ENCODE data around the gene FGB. TPM values are rescaled to one million over a fixed set of nuclear protein-coding genes. Genes with fewer than 3 reads are reported as not detected.

Gene FGB
- total and polyA plus RNA-seq, 12 donors = 1.2 TPM; not detected in 11

DNA sequence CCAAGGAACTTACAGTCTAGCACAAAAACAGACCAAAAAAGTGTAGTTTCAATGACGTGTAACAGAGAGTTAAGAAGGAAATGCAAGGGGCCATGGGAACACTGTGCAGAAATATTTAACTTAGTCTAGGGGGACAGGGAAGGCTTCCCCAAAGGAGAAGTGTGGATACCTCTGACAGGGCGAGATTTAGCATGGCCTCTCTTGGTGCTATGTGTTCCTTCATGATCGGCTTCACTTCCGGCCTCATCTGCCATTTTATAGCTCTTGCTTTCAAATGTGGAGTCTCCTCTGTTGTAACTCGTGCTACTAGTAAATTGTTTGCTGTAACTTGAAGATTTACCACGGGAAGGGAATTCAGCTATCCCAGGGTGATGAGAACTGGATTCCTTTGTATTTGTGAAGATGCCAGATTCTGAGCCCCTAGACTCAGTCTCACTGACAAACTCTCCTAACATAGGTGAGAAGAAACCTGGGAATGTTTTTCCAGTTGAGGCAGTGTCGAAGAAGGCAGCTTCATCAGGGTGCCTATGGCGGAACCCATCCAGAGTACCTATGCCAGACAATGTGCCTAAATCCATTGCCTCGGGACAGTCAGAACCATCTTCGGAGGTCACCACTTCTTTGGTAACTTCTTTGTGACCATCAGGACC is 22.7 kb downstream of the FGB start:
- no peaks in the 10 kb centered on the region for H3K9me3 ChIP-seq
- no peak for DNase-seq
- H3K4me3 ChIP-seq = no peak overlapping the region
- WGBS, 2 donors = 80 to 86% methylated on average over 10 of the region's 10 CpGs
- intact Hi-C loops (cut with DNase I) = loop anchor here in 1 of 10 donors (2.0 kb wide), 1 partner anchor 15 kb away; no protein-coding TSS in a partner anchor
- no peak for ATAC-seq
- H3K36me3 ChIP-seq = no peaks in the 10 kb centered on the region
- peaks cover 0 to 18% (median 3%) of the 10 kb centered on the region in 7 donors for H3K27me3 ChIP-seq
- TF ChIP-seq, protein P1, sequence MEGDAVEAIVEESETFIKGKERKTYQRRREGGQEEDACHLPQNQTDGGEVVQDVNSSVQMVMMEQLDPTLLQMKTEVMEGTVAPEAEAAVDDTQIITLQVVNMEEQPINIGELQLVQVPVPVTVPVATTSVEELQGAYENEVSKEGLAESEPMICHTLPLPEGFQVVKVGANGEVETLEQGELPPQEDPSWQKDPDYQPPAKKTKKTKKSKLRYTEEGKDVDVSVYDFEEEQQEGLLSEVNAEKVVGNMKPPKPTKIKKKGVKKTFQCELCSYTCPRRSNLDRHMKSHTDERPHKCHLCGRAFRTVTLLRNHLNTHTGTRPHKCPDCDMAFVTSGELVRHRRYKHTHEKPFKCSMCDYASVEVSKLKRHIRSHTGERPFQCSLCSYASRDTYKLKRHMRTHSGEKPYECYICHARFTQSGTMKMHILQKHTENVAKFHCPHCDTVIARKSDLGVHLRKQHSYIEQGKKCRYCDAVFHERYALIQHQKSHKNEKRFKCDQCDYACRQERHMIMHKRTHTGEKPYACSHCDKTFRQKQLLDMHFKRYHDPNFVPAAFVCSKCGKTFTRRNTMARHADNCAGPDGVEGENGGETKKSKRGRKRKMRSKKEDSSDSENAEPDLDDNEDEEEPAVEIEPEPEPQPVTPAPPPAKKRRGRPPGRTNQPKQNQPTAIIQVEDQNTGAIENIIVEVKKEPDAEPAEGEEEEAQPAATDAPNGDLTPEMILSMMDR (IDR thresholded peaks at IDR 0.05) = no peak
- no peak overlapping the region for H3K27ac ChIP-seq
- H3K4me1 ChIP-seq = no peaks in the 10 kb centered on the region

DNA sequence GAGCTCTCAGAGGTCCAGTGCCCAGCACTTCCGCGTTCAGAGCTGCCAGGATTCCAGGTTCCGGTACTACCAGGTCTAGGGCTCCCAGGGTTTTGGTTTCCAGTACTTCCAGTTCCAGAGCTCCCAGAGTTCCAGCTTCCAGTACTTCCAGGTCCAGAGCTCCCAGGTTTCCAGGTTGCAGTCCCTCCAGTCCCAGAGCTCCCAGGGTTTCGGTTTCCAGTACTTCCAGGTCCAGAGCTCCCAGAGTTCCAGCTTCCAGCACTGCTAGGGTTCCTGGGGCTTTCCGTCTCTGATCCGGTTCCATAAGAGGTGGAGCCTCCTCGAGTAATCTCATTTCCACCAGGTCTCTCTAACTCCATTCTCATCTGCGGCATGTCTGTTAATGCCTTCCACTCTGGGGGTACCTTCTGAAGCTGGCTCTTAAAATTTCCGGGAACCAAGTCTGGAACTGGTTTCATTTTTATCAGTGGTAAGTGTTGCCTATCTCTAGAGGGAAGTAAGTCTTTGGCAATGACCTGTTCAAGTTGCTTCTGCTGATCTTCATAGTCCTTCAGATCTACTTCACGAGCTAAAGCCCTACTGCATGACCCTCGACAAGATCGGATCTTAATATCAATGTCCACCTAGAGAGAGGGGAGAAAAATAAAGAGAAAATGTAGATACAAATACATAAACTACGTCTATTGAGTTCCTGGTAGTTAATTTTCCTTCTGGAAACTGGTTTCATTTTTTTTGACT is 23.7 kb downstream of the FGB start:
- no peak overlapping the region for H3K4me3 ChIP-seq
- TF ChIP-seq, protein P1 (IDR thresholded peaks at IDR 0.05) = no peak
- H3K36me3 ChIP-seq = no peaks in the 10 kb centered on the region
- no peak for DNase-seq
- ATAC-seq = no peak
- WGBS, 2 donors = 85 to 87% methylated on average over 13 of the region's 13 CpGs
- no peaks in the 10 kb centered on the region for H3K4me1 ChIP-seq
- intact Hi-C loops (cut with DNase I) = loop anchor here in 1 of 10 donors (2.0 kb wide), 1 partner anchor 14 kb away; no protein-coding TSS in a partner anchor
- no peak overlapping the region for H3K27ac ChIP-seq
- H3K27me3 ChIP-seq = peaks cover 0 to 27% (median 5%) of the 10 kb centered on the region in 7 donors
- H3K9me3 ChIP-seq = no peaks in the 10 kb centered on the region

DNA sequence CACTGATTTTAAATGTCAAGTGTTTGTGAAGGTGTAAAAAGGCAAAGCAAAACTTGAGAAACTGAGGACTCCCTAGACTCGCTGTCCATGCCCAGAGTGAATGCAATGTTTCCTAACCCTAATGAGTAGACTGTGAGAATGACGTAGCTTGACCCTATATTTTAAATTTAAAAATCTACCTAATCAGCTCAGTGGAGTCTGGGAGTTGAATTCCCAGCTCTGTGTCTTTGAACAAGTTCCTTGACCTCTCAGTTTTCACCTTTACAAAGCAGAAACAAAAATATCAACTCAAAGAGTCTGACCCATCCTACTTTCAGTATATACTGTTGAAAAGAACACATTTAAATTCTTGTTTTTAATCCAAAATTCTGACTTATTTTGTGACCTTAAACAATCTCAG is 25.4 kb downstream of the FGB start:
- DNase-seq (no peak), ATAC-seq (no peak)
- intact Hi-C loops (cut with DNase I) = no loop called here
- Histone ChIP-seq H3K27me3 (peaks cover 0 to 27% (median 5%) of the 10 kb centered on the region in 7 donors), H3K36me3 (no peaks in the 10 kb centered on the region), H3K27ac (no peak overlapping the region), H3K4me1 (no peaks in the 10 kb centered on the region), H3K4me3 (no peak overlapping the region), H3K9me3 (no peaks in the 10 kb centered on the region)
- TF ChIP-seq, protein P1 (IDR thresholded peaks at IDR 0.05) = no peak
- WGBS, 2 donors = 72 to 75% methylated on average over 2 of the region's 2 CpGs

DNA sequence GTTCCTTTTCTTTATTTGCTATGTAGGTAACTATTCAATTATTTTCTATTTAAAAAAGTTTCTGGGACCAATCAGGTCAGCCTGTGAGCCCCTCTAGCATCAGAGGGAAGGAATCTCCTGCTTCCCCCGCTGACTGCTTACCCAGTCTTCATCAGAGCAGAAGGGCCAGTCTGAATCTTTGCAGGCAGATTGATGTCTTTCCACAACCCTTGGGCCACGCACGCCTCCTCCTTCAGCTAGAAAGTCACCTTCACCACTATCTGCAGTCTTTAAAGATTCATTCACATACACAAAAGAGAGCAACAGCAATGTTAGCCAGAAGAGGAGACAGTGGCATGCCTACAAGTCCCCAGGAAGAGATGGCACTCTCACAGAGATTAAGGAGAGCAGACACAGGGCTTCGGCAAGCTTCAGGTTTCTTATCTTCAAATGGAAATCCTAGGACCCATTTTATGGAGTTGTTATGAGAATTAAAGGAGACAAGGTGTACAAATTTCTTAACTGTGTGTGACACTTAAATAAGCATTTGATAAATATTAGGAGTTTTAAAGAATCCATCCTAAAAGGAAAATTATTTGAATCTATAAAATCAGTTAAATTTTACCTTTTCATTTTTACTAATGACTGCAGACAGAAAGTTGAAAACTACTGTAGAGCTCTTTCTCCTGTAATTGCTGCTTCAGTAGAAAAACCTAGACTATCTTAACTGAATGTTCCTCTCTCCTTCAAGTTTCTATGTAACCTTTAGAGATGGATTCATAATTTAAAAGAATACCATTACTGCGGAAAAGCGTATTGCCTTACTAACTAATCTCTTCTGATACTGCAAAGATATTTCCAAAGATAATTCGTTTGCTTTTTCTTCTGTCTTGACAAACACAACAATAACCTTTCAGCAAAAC is 26.7 kb downstream of the FGB start:
- H3K9me3 ChIP-seq = no peaks in the 10 kb centered on the region
- H3K27ac ChIP-seq = no peak overlapping the region
- 68 to 70% methylated on average over 7 of the region's 7 CpGs for WGBS, 2 donors
- no peak overlapping the region for H3K4me3 ChIP-seq
- no peaks in the 10 kb centered on the region for H3K4me1 ChIP-seq
- ATAC-seq (no peak), DNase-seq (no peak)
- intact Hi-C loops (cut with DNase I) = no loop called here
- peaks cover 0 to 27% (median 5%) of the 10 kb centered on the region in 7 donors for H3K27me3 ChIP-seq
- H3K36me3 ChIP-seq = no peaks in the 10 kb centered on the region
- TF ChIP-seq, protein P1 (IDR thresholded peaks at IDR 0.05) = no peak
